HUES6 (cell line): ENCODE results near the gene RAD23A.

ENCODE experiments used
- H3K27ac ChIP-seq: 2 replicates; pipeline ENCODE4 v1.7.0; 2013; ENCODE audit warnings: low read depth, mild to moderate bottlenecking, low read length, inconsistent platforms
- H3K27me3 ChIP-seq: 2 replicates; pipeline ENCODE4 v1.6.1; 2013; ENCODE audit warnings: low read length; ENCODE audit not compliant: control insufficient read depth, insufficient read depth
- H3K36me3 ChIP-seq: 2 replicates; pipeline ENCODE4 v1.6.1; 2013; ENCODE audit warnings: low read length; ENCODE audit not compliant: control insufficient read depth, insufficient read depth
- H3K4me1 ChIP-seq: 2 replicates; pipeline ENCODE4 v1.6.1; 2013; ENCODE audit warnings: low read length; ENCODE audit not compliant: control insufficient read depth, insufficient read depth
- H3K4me3 ChIP-seq: 2 replicates; pipeline ENCODE4 v1.5.1; 2013; ENCODE audit warnings: low read depth, low read length
- H3K9ac ChIP-seq: one replicate; pipeline ENCODE4 v1.6.1; 2013; ENCODE audit warnings: mild to moderate bottlenecking, low read length
- H3K9me3 ChIP-seq: 2 replicates; pipeline ENCODE4 v1.6.1; 2013; ENCODE audit warnings: low read depth, low read length; ENCODE audit not compliant: control insufficient read depth, insufficient read depth

The RAD23A gene

DNA sequence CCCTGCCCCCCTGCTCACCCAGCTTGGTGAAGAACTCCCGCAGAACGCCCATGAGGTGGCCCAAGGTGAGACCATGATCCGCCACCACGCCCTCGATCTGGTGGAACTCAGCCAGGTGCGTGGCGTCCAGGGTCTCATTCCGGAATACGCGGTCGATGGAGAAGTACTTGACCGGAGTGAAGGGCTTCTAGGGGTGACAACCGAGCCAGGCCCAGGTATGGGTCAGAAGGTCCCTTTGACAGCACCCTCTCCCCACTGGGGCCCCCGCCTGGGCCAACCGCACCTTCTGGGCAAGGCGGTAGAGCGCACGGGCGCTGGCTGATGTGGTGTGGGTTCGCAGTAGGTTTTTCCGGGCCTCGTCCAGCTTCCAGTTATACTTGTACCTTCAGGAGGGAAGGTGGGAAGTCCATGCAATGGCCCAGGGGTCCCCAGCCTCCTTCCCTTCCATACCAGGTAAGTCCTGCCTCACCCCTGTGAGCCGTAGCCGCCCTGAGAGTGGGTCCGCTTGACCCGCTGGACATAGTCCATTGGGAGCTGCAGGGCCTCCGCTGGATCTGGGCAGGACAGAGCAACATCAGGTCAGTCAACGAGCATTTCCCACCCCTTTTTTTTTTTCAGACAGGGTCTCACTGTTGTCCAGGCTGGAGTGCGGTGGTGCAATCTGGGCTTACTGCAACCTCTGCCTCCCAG lies 20.9 kb upstream of the RAD23A start:
- Histone ChIP-seq H3K4me3 (no peak overlapping the region), H3K36me3 (peaks cover 67% of the 10 kb centered on the region)

DNA sequence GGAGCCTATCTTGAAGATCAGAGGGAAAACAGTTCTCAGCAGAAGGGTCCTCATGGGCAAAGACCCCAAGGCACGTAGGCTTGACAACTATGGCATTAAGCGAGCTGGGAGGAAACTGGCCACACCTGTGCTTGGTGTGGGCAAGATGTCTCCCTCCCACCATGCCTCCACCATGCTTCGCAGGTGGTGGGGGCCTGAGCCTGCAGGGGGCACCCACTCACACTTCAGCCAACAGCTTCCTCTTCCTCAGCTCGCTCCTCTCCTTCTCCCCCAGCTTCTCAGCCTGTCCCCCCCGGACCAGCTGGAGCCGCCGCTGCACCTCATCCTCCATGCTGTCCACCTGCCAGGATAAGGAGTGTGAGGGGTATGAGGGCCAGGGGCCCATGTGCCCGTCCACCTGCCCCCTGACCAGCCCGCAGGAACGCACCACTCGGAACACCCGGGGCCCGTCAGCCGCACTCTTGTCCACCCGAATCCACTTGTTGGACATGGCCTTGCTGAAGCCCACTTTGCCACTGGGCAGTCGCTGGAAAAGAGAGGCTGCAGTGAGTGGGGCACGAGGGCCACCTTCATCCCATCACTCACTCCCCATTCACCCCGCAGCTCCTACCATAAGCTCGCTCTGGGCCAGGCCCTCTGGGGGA lies 15.5 kb upstream of the RAD23A start:
- Histone ChIP-seq H3K4me3 (no peak overlapping the region), H3K9me3 (no peaks in the 10 kb centered on the region), H3K36me3 (peaks cover 55% of the 10 kb centered on the region), H3K27ac (no peak overlapping the region), H3K9ac (no peak overlapping the region), H3K27me3 (no peaks in the 10 kb centered on the region), H3K4me1 (0 out of 2 replicates have a peak, but pooled peaks cover 6% of the 10 kb centered on the region)

More for the DNA sequence above, 20.9 kb upstream of the RAD23A start:
- Histone ChIP-seq H3K9me3 (no peaks in the 10 kb centered on the region), H3K4me1 (no peaks in the 10 kb centered on the region), H3K27ac (no peak overlapping the region), H3K27me3 (no peaks in the 10 kb centered on the region), H3K9ac (no peak overlapping the region)

DNA sequence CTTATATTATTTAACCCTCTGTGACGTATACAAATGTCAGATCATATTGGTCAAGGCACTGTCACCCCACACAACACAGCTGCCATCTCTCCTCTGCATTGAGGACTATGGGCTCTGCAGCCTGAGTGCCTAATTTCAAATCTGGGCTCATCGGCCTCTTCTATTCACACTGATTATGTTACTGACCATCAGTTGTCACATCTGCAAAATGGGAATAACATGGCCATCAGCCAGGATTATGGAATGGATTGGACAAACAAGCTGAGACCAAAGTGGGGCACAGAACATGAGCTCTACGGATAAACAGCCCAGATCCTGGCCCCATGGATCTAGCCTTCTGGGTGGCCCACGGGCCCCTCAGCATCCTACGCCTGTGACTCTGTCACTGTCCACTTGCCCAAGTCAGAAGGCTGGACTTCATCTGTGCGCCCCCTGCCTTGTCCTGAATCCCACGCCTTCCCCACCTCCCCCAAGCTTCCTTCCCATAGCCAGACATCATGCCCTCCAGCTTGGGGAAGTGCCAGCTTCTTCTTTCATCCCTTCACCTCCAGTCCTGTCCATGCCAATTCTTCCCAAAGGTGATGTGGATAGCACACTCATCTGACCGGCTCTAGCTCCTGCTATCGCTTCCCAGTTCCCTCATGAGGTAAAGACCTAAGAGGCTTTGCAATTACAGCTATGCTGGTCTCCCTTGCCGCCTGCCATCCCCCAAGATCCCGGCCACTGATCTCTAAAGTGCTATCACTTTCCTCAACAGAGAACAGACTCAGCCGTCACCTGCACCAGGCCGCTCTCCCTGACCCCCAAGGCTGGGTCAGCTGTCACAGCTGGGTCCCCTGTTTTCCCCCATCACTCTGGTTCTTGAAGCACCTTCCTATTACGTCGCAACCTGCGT lies 13.0 kb upstream of the RAD23A start:
- peaks cover 16% of the 10 kb centered on the region for H3K4me1 ChIP-seq
- H3K9ac ChIP-seq: peak overlapping the region; percentile 91
- H3K27me3 ChIP-seq: no peaks in the 10 kb centered on the region
- H3K4me3 ChIP-seq: peak overlapping the region; percentile 96
- peak overlapping the region; percentile 31; the same call in 1 of the 2 replicates for H3K27ac ChIP-seq
- no peaks in the 10 kb centered on the region for H3K9me3 ChIP-seq
- peaks cover 35% of the 10 kb centered on the region for H3K36me3 ChIP-seq

DNA sequence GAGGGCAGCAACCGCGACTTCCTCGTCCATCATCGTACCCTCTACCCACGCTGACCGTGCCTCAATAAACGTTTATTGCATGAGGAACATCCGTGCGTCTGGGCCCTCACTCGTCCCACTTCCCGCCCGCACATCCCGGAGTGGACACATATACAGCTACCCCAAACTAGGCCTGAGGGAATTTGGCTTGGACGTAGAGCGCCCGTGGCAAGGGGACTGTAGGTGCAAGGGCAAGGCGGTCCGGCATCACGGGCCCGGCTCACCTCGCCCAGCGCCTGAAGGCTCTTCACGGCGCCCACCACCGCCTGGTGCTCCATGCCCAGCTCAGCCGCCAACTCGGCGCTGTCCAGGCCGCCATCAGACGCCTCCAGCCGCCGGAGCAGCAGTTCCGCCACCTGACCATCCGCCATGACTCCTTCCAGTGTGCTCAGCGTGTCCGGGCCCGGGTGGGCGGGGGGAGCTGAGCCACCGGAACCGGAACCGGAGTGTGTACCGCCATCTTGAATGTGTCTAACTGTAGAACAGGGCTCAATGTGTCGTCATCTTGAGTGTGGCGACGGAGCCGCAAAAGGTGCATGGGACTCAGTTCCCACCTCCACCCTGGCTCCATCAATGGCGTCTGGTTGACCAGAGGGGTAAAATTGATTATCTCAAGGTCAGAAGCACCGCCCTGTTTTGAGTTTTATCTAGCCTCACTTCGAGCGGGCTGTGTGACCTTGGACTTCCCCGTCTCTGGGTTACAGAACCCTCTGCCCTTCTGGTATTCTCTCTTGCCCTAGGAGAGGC lies 12.2 kb upstream of the RAD23A start, which contains the start of gene FARSA:
FARSA (minus strand) TSS at position 425 of the 786 bp plus-strand sequence; CDS start at position 410, 15 bp downstream.
- H3K27ac ChIP-seq: peak within 1 kb of the TSS; percentile 31; the same call in 1 of the 2 replicates
- H3K4me3 ChIP-seq: peak within 1 kb of the TSS; percentile 96
- H3K9me3 ChIP-seq: no peaks in the 10 kb centered on the region
- H3K27me3 ChIP-seq: no peaks in the 10 kb centered on the region
- peak within 1 kb of the TSS; percentile 91 for H3K9ac ChIP-seq
- H3K36me3 ChIP-seq: peaks cover 29% of the 10 kb centered on the region
- peaks cover 20% of the 10 kb centered on the region for H3K4me1 ChIP-seq

DNA sequence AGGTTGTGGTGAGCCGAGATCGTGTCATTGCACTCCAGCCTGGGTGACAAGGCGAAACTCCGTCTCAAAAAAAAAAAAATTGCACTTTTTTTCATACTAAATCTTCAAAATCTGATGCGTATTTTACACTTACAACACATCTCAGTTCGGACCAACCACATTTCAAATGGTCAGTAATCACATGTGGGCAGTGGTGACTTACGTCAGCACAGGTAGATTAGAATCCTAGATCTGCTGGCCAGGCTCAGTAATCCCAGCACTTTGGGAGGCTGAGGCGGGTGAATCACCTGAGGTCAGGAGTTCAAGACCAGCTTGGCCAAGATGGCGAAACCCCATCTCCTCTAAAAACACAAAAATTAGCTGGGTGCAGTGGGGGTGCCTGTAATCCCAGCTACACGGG lies 10.6 kb upstream of the RAD23A start:
- Histone ChIP-seq H3K27ac (no peak overlapping the region), H3K36me3 (peaks cover 26% of the 10 kb centered on the region), H3K9ac (no peak overlapping the region), H3K4me3 (no peak overlapping the region), H3K27me3 (no peaks in the 10 kb centered on the region), H3K4me1 (peaks cover 24% of the 10 kb centered on the region), H3K9me3 (no peaks in the 10 kb centered on the region)

DNA sequence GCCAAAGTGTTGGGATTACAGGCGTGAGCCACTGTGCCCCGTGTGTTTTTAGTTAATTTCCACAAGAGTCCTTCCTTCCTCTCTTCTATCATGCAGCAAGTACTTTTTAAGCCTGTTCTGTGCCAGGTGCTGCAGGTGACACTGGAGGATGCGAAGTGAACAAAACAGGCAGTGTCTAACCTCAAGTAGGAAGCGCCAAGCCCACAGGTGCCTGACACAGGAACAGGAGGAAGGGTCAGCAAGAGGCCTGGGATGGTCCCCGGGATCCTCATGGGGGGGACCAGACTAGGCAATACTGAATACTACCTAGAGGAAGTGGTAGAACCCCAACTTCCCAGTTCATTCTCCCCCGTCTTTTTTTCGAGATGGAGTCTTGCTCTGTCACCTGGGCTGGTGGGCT lies 9.1 kb upstream of the RAD23A start:
- H3K9me3 ChIP-seq: no peaks in the 10 kb centered on the region
- H3K9ac ChIP-seq: no peak overlapping the region
- H3K4me1 ChIP-seq: peaks cover 26% of the 10 kb centered on the region
- H3K27me3 ChIP-seq: no peaks in the 10 kb centered on the region
- H3K36me3 ChIP-seq: peaks cover 29% of the 10 kb centered on the region
- H3K27ac ChIP-seq: no peak overlapping the region
- no peak overlapping the region for H3K4me3 ChIP-seq

DNA sequence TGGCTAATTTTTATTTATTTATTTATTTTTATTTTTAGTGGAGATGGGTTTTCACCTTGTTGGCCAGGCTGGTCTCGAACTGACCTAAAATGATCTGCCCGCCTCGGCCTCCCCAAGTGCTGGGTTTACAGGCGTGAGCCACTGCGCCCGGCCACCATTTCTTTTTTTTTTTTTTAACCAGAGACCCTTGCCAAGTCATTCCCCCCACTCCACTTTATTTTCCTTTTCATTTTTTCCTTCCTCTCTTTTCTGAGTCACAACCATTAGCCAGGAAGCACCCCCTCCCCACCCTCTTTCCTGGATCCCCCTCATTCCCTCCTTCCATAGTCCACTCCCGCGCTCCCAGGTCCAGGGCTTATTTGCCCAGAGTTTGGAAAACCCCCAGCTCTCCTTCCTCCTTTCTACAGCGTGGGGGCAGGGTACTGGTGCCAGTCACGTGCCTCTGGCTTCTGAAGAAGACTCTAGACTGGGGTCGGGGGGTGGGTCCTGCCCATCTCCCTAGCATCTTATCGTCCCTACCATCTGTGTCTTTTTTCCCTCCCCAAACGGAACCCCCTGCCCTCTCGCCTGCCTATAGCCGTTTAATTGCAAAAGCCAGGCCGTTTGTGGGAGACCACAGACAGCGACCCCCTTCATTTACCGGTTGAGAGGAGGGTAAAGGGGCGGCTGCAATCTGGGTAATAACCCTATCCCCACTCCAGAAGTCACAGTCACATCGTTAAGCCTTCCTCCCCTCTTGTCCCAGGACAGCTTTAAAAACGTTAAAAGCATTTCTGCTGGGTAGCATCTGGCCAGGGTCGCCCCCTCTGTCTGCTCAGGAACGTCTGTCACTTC lies 8.4 kb upstream of the RAD23A start:
- no peaks in the 10 kb centered on the region for H3K27me3 ChIP-seq
- H3K4me3 ChIP-seq: peak overlapping the region; percentile 85
- peaks cover 25% of the 10 kb centered on the region for H3K4me1 ChIP-seq
- no peaks in the 10 kb centered on the region for H3K9me3 ChIP-seq
- H3K9ac ChIP-seq: peak overlapping the region; percentile 70
- peaks cover 34% of the 10 kb centered on the region for H3K36me3 ChIP-seq
- peak overlapping the region; percentile 24; the same call in 1 of the 2 replicates for H3K27ac ChIP-seq

DNA sequence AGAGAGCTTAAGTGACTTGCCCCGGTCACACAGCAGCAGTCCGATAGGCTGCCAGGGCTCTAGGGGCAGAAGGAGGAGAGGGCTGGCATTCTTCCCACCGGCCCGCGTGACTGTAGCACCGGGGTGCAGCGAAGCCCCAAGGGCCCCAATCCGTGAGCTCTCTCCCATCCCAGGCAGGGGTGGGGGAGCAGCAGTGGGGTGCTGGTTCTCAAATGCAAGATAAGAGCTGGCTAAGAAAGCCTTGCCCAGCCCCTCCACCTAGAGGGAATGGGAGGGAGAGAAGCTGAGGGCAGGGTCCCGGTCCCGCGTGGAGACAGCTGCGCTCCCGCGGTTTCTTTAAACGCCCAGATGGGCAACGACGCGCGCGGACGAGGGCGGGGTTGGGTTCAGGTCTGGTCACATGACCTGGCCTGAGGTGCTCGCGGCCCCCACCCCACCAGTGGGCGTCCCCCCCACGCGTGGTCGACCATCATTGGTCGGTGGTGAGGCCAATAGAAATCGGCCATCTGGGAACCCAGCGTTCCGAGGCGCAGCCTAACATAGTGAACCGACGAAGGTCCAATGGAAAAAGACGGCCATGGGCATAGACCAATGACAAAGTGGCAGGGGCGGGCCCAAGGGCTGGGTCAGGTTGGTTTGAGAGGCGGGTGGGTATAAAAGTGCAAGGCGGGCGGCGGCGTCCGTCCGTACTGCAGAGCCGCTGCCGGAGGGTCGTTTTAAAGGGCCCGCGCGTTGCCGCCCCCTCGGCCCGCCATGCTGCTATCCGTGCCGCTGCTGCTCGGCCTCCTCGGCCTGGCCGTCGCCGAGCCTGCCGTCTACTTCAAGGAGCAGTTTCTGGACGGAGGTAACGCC lies 7.5 kb upstream of the RAD23A start, which contains the start of gene CALR:
CALR (plus strand) TSS at position 683 of the 852 bp plus-strand sequence; CDS start at position 754, 71 bp downstream.
- peak within 1 kb of the TSS; percentile 94 for H3K9ac ChIP-seq
- peak within 1 kb of the TSS; percentile 71; the same call in 1 of the 2 replicates for H3K27ac ChIP-seq
- peaks cover 20% of the 10 kb centered on the region for H3K4me1 ChIP-seq
- H3K9me3 ChIP-seq: no peaks in the 10 kb centered on the region
- peak within 1 kb of the TSS; percentile 85 for H3K4me3 ChIP-seq
- no peaks in the 10 kb centered on the region for H3K27me3 ChIP-seq
- H3K36me3 ChIP-seq: peaks cover 43% of the 10 kb centered on the region
